ENCODE data around the gene GIT1.

GIT1 gene, protein sequence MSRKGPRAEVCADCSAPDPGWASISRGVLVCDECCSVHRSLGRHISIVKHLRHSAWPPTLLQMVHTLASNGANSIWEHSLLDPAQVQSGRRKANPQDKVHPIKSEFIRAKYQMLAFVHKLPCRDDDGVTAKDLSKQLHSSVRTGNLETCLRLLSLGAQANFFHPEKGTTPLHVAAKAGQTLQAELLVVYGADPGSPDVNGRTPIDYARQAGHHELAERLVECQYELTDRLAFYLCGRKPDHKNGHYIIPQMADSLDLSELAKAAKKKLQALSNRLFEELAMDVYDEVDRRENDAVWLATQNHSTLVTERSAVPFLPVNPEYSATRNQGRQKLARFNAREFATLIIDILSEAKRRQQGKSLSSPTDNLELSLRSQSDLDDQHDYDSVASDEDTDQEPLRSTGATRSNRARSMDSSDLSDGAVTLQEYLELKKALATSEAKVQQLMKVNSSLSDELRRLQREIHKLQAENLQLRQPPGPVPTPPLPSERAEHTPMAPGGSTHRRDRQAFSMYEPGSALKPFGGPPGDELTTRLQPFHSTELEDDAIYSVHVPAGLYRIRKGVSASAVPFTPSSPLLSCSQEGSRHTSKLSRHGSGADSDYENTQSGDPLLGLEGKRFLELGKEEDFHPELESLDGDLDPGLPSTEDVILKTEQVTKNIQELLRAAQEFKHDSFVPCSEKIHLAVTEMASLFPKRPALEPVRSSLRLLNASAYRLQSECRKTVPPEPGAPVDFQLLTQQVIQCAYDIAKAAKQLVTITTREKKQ

DNA sequence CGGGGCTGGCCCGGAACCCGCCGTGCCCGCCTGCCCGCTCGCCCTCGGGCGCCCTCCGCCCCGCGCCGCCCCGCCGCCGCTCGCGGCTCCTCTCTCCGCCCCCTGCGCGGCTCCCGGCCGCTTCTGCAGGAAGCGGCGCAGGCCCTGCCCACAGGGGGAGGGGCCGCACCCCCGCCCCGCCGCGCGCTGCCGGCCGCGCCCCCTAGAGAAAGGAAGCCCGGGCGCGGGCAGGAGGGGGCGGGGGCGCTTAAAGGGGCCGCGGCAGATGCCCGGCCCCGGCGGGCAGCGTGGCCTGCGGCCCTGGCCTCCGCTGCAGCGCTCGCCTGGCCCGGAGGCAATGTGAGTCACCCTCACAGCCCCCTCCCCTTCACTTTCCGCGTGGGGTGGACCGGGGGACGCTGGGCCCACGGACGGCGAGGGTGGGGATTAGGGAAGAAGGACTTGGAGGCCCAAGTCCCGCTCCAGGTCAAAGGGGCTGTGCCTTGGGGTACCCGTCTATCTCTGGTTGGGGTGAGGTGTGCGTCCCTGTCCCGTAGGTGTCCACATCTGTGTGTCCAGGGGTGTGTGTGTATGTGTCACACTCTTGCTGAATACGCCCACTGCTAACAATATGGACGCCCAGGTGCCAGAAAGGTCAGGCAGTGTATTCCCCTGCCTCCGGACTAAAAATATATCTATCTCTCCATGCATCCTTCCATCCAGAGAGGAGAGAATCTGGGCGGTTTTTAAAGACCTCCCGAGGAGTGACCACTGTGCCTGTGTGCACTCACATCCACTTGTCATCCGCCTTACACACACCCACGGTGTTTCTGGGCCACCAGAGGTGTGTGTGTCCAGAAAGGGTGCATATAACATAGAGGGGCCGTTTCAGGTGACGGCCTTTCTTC is at the start of gene GIT1:
TSS of gene GIT1 (minus strand) at position 125 of the 887 bp plus-strand sequence. CDS start 270 bp downstream, outside the sequence.
- peak within 1 kb of the TSS; percentile 74 for H3K4me3 ChIP-seq (ENCODE audit: low read depth, low read length)
- DNase-seq (ENCODE audit: low read depth) = peak; percentile 79
- TF ChIP-seq, protein P1, sequence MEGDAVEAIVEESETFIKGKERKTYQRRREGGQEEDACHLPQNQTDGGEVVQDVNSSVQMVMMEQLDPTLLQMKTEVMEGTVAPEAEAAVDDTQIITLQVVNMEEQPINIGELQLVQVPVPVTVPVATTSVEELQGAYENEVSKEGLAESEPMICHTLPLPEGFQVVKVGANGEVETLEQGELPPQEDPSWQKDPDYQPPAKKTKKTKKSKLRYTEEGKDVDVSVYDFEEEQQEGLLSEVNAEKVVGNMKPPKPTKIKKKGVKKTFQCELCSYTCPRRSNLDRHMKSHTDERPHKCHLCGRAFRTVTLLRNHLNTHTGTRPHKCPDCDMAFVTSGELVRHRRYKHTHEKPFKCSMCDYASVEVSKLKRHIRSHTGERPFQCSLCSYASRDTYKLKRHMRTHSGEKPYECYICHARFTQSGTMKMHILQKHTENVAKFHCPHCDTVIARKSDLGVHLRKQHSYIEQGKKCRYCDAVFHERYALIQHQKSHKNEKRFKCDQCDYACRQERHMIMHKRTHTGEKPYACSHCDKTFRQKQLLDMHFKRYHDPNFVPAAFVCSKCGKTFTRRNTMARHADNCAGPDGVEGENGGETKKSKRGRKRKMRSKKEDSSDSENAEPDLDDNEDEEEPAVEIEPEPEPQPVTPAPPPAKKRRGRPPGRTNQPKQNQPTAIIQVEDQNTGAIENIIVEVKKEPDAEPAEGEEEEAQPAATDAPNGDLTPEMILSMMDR (conservative IDR thresholded peaks at IDR 0.05; ENCODE audit: low read depth, low read length) = no peak

DNA sequence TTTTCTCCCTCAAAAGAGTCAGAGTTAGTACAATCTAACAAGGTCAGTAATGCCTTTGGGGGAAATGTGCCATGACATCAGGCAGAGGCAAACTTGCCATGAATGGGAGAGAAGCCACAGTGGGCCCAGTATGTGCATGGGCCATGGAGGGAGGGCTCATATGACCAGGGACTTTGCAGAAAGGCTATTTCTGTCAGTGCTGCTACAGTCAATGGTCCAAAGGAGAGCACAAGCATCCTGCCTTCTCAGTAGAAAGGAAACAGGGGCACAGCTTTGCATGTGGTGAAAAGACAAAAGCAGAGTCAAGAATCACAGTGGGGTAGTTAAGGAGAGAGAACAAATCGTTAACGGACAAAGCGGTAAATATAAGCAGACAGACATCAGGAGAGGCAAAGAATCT is 44.4 kb upstream of the GIT1 start:
- DNase-seq (ENCODE audit: low read depth) = no peak
- no peak overlapping the region for H3K4me3 ChIP-seq (ENCODE audit: low read depth, low read length)
- TF ChIP-seq, protein P1 (conservative IDR thresholded peaks at IDR 0.05; ENCODE audit: low read depth, low read length) = no peak

DNA sequence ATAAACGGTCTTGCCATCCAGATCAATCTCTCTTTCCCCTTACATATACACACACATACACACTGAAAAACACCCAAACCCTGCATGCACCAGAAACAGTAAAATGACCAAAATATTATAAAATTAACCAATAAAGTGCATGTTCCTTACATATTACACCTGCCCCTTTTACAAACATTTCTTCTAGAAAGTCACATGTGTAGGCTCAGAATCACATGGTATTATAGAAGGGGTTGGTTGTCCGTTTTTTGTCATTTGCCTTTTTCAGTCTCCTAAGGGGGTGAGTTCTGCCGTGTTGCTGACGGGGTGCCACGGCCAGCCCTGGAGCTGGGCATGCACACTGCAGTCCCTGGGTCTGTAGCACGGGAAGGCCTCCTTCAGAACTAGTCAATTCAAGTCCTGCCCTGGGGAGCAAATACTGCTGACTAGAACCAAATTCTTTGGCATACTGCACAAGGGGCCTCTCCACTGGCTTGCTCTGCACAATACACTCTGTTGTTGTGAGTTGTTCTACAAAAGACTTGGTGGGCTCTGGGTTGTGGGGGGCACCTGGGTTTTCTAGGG is 41.3 kb upstream of the GIT1 start:
- DNase-seq (ENCODE audit: low read depth) = no peak
- TF ChIP-seq, protein P1 (conservative IDR thresholded peaks at IDR 0.05; ENCODE audit: low read depth, low read length) = no peak
- no peak overlapping the region for H3K4me3 ChIP-seq (ENCODE audit: low read depth, low read length)

DNA sequence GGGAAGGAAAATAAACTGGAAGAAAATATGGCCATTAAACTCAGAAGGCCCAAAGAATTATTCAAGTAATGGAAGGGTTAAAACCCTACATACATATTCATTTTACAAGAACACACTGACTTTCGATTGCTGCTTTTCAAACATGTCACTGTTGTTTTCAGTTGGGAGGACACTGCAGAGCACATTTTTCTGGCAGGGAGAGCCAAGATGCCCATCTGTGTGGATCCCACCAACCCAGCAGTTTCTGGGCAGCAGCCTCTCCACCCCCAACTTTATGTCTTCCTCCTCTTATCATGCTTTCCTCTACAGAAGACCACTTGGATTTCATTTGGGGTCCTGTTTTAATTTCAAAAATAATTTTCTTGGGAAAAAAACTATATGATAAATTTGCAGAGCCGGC is 40.4 kb upstream of the GIT1 start:
- no peak for DNase-seq (ENCODE audit: low read depth)
- no peak overlapping the region for H3K4me3 ChIP-seq (ENCODE audit: low read depth, low read length)
- TF ChIP-seq, protein P1 (conservative IDR thresholded peaks at IDR 0.05; ENCODE audit: low read depth, low read length) = no peak

DNA sequence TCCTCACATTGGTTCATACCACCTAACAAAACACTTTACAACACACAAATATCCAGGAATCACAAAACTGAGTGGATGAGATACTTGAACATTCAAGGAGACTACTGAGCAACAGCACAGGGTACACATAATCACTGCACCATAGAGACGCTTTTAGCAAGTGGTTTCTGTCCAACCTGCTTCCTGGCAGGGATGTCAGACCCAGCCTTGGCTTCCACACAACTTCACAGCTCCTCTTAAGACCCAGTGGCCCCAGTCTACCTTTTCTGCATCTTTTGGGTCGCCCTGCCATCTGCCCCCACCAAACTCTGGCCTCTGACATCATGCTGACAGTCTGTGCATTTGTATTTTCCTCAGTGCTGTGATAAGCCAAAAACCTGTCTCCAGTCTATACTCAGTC is 39.2 kb upstream of the GIT1 start:
- no peak overlapping the region for H3K4me3 ChIP-seq (ENCODE audit: low read depth, low read length)
- TF ChIP-seq, protein P1 (conservative IDR thresholded peaks at IDR 0.05; ENCODE audit: low read depth, low read length) = no peak
- no peak for DNase-seq (ENCODE audit: low read depth)

DNA sequence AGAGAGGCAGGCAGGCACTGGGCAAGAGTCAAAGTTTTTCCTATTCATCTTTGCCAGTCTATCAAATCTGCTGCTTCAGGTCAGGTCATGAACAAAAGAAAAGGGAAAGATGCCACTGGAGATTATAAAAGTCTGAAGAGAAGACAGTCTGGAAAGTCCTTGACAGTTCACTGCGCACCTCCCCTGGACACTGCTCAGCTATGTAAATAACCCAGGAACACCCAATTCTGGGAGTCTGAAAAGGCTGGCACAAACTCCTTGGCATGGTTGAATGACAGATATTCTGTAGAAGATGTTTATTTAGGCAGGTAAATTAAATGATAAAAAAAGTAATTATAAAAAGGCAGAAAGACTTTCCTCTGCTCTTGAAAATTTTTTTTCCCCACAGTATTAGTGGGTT is 38.5 kb upstream of the GIT1 start:
- TF ChIP-seq, protein P1 (conservative IDR thresholded peaks at IDR 0.05; ENCODE audit: low read depth, low read length) = no peak
- no peak overlapping the region for H3K4me3 ChIP-seq (ENCODE audit: low read depth, low read length)
- no peak for DNase-seq (ENCODE audit: low read depth)
